Astrocyte (in vitro differentiated cells and primary cell): Measurements from ENCODE around the gene ENOX1. TPM values are rescaled to one million over a fixed set of nuclear protein-coding genes. Genes with fewer than 3 reads are reported as not detected.

Experiments used
- DNase-seq: peaks from one replicate; pipeline ENCODE4 v3.0.0-alpha.2; 2010; ENCODE audit warnings: low read depth
- FAIRE-seq: peaks from 2 replicates; lab custom pipeline; 2011; peaks lifted over from hg19 to GRCh38; lab: Jason Lieb, UNC
- H2AFZ ChIP-seq: 2 replicates; pipeline ENCODE4 v1.6.0; 2012; ENCODE audit warnings: low read depth, low read length, inconsistent platforms
- H3K27ac ChIP-seq: 2 replicates; pipeline ENCODE4 v1.5.1; 2011; ENCODE audit warnings: low read depth, low read length, inconsistent platforms
- H3K27me3 ChIP-seq: 2 replicates; pipeline ENCODE4 v1.6.0; 2011; ENCODE audit warnings: low read length, inconsistent platforms; ENCODE audit not compliant: insufficient read depth
- H3K36me3 ChIP-seq: 2 replicates; pipeline ENCODE4 v1.5.1; 2011; ENCODE audit warnings: low read length, inconsistent platforms; ENCODE audit not compliant: insufficient read depth
- H3K4me1 ChIP-seq: 2 replicates; pipeline ENCODE4 v1.5.1; 2011; ENCODE audit warnings: low read length, inconsistent platforms; ENCODE audit not compliant: insufficient read depth
- H3K4me2 ChIP-seq: 2 replicates; pipeline ENCODE4 v1.6.0; 2012; ENCODE audit warnings: low read length, inconsistent platforms
- H3K4me3 ChIP-seq: 2 replicates; pipeline ENCODE4 v1.5.1; 2011; ENCODE audit warnings: low read depth, mild to moderate bottlenecking, low read length, inconsistent platforms; ENCODE audit not compliant: insufficient read depth
- H3K79me2 ChIP-seq: 2 replicates; pipeline ENCODE4 v1.6.0; 2012; ENCODE audit warnings: mild to moderate bottlenecking, low read length, inconsistent platforms; ENCODE audit not compliant: insufficient read depth
- H3K9ac ChIP-seq: 2 replicates; pipeline ENCODE4 v1.6.0; 2012; ENCODE audit warnings: mild to moderate bottlenecking, low read length, inconsistent platforms
- H3K9me3 ChIP-seq: 2 replicates; pipeline ENCODE4 v1.5.1; 2012; ENCODE audit warnings: low read depth, mild to moderate bottlenecking, low read length, inconsistent platforms; ENCODE audit not compliant: insufficient read depth
- H4K20me1 ChIP-seq: 2 replicates; pipeline ENCODE4 v1.6.0; 2012; ENCODE audit warnings: low read length, inconsistent platforms; ENCODE audit not compliant: insufficient read depth
- H3K27ac Mint-ChIP-seq: one replicate; pipeline ENCODE4 v1.8.0; 2021; ENCODE audit warnings: mild to moderate bottlenecking, mixed read lengths; ENCODE audit not compliant: unreplicated experiment
- H3K27me3 Mint-ChIP-seq: one replicate; pipeline ENCODE4 v1.8.0; 2021; ENCODE audit warnings: low read depth, mixed read lengths; ENCODE audit not compliant: unreplicated experiment
- H3K36me3 Mint-ChIP-seq: one replicate; pipeline ENCODE4 v1.8.0; 2021; ENCODE audit warnings: low read depth, mixed read lengths; ENCODE audit not compliant: unreplicated experiment
- H3K4me1 Mint-ChIP-seq: one replicate; pipeline ENCODE4 v1.8.0; 2021; ENCODE audit warnings: low read depth, mixed read lengths; ENCODE audit not compliant: unreplicated experiment
- H3K4me3 Mint-ChIP-seq: one replicate; pipeline ENCODE4 v1.8.0; 2021; ENCODE audit warnings: mild to moderate bottlenecking, moderate library complexity, mixed read lengths; ENCODE audit not compliant: unreplicated experiment
- H3K9me3 Mint-ChIP-seq: one replicate; pipeline ENCODE4 v1.8.0; 2021; ENCODE audit warnings: mild to moderate bottlenecking, mixed read lengths; ENCODE audit not compliant: unreplicated experiment
- EZH2 ChIP-seq: IDR thresholded peaks from 2 replicates; pipeline ENCODE4 v1.6.1; 2012; ENCODE audit warnings: mild to moderate bottlenecking, low read length, inconsistent platforms; ENCODE audit not compliant: insufficient read depth
- total RNA-seq: library from RNA; stranded (reverse); gene quantifications from 2 replicates; pipeline ENCODE4 v1.2.1, GENCODE V29; 2021
- TF ChIP-seq, protein P1 (sequence below): IDR thresholded peaks from 2 replicates; pipeline ENCODE4 v1.5.1; 2011; ENCODE audit warnings: low read depth, mild to moderate bottlenecking, inconsistent platforms, low read length, moderate library complexity; ENCODE audit not compliant: insufficient read depth

Gene ENOX1
- total RNA-seq, 1 donor from 2014 or later, result 2.3 TPM

DNA sequence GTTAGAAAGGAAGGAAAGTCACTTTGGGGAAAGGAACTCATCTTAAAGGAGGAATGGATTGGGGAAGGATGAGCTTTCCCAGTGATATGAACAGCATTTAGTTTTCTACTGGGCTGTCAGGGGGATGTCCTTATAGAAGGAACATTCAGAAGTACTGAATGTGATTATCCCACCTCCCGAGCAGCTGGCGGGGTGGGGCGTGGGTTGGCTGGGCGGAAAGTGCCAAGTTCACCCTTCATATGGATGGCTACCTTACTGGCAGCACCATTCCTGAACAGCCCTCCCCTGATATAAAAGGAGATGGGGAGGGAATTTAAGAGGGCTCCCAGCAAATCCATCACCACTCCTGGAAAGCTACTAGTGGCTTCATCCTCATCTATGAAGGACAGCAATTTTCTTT lies 572.6 kb downstream of the ENOX1 start:
- H3K27me3 ChIP-seq, result no peaks in the 10 kb centered on the region
- H3K9me3 ChIP-seq, result no peaks in the 10 kb centered on the region
- FAIRE-seq (no peak), DNase-seq (no peak)
- no peak overlapping the region for H2AFZ ChIP-seq
- H4K20me1 ChIP-seq, result no peaks in the 10 kb centered on the region
- no peak overlapping the region for H3K4me2 ChIP-seq
- Mint-ChIP-seq H3K4me1 (no peaks in the 10 kb centered on the region), H3K27ac (no peak overlapping the region), H3K9me3 (no peaks in the 10 kb centered on the region), H3K27me3 (peaks cover 4% of the 10 kb centered on the region), H3K4me3 (no peak overlapping the region), H3K36me3 (no peaks in the 10 kb centered on the region)
- TF ChIP-seq, protein P1, sequence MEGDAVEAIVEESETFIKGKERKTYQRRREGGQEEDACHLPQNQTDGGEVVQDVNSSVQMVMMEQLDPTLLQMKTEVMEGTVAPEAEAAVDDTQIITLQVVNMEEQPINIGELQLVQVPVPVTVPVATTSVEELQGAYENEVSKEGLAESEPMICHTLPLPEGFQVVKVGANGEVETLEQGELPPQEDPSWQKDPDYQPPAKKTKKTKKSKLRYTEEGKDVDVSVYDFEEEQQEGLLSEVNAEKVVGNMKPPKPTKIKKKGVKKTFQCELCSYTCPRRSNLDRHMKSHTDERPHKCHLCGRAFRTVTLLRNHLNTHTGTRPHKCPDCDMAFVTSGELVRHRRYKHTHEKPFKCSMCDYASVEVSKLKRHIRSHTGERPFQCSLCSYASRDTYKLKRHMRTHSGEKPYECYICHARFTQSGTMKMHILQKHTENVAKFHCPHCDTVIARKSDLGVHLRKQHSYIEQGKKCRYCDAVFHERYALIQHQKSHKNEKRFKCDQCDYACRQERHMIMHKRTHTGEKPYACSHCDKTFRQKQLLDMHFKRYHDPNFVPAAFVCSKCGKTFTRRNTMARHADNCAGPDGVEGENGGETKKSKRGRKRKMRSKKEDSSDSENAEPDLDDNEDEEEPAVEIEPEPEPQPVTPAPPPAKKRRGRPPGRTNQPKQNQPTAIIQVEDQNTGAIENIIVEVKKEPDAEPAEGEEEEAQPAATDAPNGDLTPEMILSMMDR, result no peak
- no peak for TF ChIP-seq EZH2
- no peak overlapping the region for H3K27ac ChIP-seq
- H3K9ac ChIP-seq, result no peak overlapping the region
- no peaks in the 10 kb centered on the region for H3K4me1 ChIP-seq
- H3K79me2 ChIP-seq, result no peaks in the 10 kb centered on the region
- H3K36me3 ChIP-seq, result no peaks in the 10 kb centered on the region
- no peak overlapping the region for H3K4me3 ChIP-seq

DNA sequence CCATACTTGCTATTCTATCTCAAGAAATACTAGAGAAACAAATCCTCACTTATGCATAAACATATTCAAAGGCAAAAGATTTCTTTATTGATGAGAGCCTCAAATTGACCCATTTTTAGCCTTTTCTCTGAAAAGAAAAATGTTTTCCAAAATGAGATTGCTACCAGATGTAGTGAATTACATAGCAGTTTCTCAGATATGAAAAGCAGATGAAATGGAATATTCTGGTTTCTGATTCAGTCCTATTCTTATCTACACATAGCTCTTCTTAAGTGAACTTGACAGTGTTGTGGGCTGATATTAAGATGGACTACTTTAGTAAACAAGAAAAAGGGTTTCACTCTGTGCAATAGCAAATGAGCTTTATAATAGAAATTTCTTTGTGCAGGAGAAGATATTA lies 579.9 kb downstream of the ENOX1 start:
- Histone ChIP-seq H3K9me3 (peaks cover 4% of the 10 kb centered on the region), H3K36me3 (no peaks in the 10 kb centered on the region), H3K79me2 (no peaks in the 10 kb centered on the region), H3K4me2 (no peak overlapping the region), H3K4me1 (no peaks in the 10 kb centered on the region), H2AFZ (no peak overlapping the region), H3K9ac (no peak overlapping the region), H4K20me1 (no peaks in the 10 kb centered on the region), H3K27me3 (no peaks in the 10 kb centered on the region), H3K27ac (no peak overlapping the region), H3K4me3 (no peak overlapping the region)
- Mint-ChIP-seq H3K4me3 (no peak overlapping the region), H3K9me3 (peaks cover 7% of the 10 kb centered on the region), H3K36me3 (no peaks in the 10 kb centered on the region), H3K27ac (no peak overlapping the region), H3K27me3 (no peaks in the 10 kb centered on the region), H3K4me1 (no peaks in the 10 kb centered on the region)
- no peak for FAIRE-seq
- no peak for TF ChIP-seq EZH2
- TF ChIP-seq, protein P1, result no peak
- no peak for DNase-seq

DNA sequence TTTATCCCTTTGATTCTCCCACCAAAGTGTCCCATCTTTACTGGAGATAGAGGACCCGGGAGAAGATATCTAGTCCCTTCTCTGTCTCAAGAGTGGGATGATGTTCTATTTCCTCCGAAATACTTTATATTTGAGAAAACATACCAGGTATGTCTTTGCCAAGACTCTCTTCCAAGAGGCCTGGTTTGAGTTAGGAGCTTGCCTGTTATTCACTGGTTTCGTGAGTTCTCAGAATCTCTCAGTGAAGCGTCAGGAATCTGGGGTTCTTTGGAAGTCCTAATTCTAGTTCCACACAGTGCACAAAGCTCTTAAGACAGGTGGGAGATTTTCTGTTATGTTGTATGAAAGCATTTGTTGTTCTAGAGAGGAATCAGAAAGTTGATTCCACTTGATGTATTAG lies 581.4 kb downstream of the ENOX1 start:
- H3K4me3 Mint-ChIP-seq, result no peak overlapping the region

More for the DNA sequence above, 581.4 kb downstream of the ENOX1 start:
- Histone ChIP-seq H3K9me3 (peaks cover 5% of the 10 kb centered on the region), H3K79me2 (no peaks in the 10 kb centered on the region), H2AFZ (no peak overlapping the region), H3K4me1 (no peaks in the 10 kb centered on the region), H3K9ac (no peak overlapping the region), H3K36me3 (no peaks in the 10 kb centered on the region), H3K4me2 (no peak overlapping the region), H3K4me3 (no peak overlapping the region), H3K27me3 (no peaks in the 10 kb centered on the region), H3K27ac (no peak overlapping the region), H4K20me1 (no peaks in the 10 kb centered on the region)
- no peak overlapping the region for H3K27ac Mint-ChIP-seq
- peaks cover 11% of the 10 kb centered on the region for H3K9me3 Mint-ChIP-seq
- H3K36me3 Mint-ChIP-seq, result no peaks in the 10 kb centered on the region
- DNase-seq (no peak), FAIRE-seq (no peak)
- TF ChIP-seq EZH2, result no peak
- TF ChIP-seq, protein P1, result no peak
- H3K4me1 Mint-ChIP-seq, result no peaks in the 10 kb centered on the region
- H3K27me3 Mint-ChIP-seq, result no peaks in the 10 kb centered on the region
